ENCODE measurements around the gene CPLANE1.

The CPLANE1 gene

DNA sequence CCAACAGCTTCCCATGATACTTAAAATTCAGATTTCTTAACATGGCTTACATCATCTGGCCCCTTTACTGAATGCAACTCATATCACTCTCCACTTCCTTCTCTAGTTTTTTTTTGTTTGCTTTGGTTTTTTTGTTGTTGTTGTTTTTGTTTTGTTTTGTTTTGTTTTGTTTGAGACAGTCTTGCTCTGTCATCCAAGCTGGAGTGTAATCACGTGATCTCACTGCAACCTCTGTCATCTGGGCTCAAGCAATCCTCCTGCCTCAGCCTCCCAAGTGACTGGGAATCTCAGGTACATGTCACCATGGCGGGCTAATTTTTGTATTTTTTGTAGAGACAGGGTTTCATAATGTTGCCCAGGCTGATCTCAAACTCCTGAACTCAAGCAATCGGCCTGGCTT lies 41.4 kb downstream of the CPLANE1 start:
- no peak for TF ChIP-seq POLR2AphosphoS5 (IDR thresholded peaks at IDR 0.05; ENCODE audit: low read depth, low read length)
- TF ChIP-seq SIN3A (IDR thresholded peaks at IDR 0.05; ENCODE audit: borderline replicate concordance, insufficient read depth, low read length), result no peak
- no peak for TF ChIP-seq TAF1 (IDR thresholded peaks at IDR 0.05; ENCODE audit: borderline replicate concordance, insufficient read depth, low read length)
- no peak for TF ChIP-seq FOXP2 (optimal IDR thresholded peaks at IDR 0.05; ENCODE audit: borderline replicate concordance, extremely low read depth, extremely low read length, insufficient read depth)
- TF ChIP-seq, protein P1, sequence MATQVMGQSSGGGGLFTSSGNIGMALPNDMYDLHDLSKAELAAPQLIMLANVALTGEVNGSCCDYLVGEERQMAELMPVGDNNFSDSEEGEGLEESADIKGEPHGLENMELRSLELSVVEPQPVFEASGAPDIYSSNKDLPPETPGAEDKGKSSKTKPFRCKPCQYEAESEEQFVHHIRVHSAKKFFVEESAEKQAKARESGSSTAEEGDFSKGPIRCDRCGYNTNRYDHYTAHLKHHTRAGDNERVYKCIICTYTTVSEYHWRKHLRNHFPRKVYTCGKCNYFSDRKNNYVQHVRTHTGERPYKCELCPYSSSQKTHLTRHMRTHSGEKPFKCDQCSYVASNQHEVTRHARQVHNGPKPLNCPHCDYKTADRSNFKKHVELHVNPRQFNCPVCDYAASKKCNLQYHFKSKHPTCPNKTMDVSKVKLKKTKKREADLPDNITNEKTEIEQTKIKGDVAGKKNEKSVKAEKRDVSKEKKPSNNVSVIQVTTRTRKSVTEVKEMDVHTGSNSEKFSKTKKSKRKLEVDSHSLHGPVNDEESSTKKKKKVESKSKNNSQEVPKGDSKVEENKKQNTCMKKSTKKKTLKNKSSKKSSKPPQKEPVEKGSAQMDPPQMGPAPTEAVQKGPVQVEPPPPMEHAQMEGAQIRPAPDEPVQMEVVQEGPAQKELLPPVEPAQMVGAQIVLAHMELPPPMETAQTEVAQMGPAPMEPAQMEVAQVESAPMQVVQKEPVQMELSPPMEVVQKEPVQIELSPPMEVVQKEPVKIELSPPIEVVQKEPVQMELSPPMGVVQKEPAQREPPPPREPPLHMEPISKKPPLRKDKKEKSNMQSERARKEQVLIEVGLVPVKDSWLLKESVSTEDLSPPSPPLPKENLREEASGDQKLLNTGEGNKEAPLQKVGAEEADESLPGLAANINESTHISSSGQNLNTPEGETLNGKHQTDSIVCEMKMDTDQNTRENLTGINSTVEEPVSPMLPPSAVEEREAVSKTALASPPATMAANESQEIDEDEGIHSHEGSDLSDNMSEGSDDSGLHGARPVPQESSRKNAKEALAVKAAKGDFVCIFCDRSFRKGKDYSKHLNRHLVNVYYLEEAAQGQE (IDR thresholded peaks at IDR 0.05; ENCODE audit: insufficient read depth in 1 of 2, low read depth in 2 of 2, low read length in 2 of 2), result no peak

DNA sequence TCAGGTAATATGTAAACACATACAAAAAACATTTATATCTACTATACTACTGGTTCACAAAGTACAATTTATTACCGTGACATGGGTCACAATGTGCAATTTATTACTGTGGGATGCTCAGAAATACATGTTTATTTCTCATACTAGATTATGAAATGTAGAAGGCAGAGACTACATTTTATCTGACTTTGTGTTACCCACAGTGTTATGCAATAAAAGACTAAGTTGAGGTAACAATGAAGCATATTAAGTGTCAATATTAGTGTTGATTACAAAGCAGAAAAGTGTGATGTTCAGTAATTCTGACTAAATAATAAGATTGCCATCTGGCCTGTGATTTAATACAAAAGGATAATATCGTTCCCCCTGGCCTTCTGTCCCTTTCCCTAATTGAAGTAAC lies 42.4 kb downstream of the CPLANE1 start:
- no peak for TF ChIP-seq SIN3A (IDR thresholded peaks at IDR 0.05; ENCODE audit: borderline replicate concordance, insufficient read depth, low read length)
- TF ChIP-seq POLR2AphosphoS5 (IDR thresholded peaks at IDR 0.05; ENCODE audit: low read depth, low read length), result no peak
- TF ChIP-seq FOXP2 (optimal IDR thresholded peaks at IDR 0.05; ENCODE audit: borderline replicate concordance, extremely low read depth, extremely low read length, insufficient read depth), result no peak
- TF ChIP-seq TAF1 (IDR thresholded peaks at IDR 0.05; ENCODE audit: borderline replicate concordance, insufficient read depth, low read length), result no peak
- TF ChIP-seq, protein P1 (IDR thresholded peaks at IDR 0.05; ENCODE audit: insufficient read depth in 1 of 2, low read depth in 2 of 2, low read length in 2 of 2), result no peak

DNA sequence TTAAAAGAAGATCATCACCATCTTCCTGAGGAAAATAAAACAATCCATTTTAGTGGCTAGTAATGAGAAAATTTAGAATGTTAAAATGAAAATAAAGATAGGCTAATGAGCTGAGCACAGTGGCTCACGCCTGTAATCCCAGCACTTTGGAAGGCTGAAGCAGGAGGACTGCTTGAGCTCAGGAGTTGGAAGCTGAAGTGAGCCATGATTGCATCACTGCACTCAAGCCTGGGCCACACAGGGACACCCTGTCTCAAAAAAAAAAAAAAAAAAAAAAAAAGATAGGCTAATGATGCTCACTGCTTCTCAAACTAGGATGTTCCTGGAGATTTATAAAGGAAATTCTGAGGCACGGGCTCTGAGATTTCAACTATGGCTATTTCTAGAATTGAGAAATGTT lies 50.3 kb downstream of the CPLANE1 start:
- TF ChIP-seq POLR2AphosphoS5 (IDR thresholded peaks at IDR 0.05; ENCODE audit: low read depth, low read length), result no peak

DNA sequence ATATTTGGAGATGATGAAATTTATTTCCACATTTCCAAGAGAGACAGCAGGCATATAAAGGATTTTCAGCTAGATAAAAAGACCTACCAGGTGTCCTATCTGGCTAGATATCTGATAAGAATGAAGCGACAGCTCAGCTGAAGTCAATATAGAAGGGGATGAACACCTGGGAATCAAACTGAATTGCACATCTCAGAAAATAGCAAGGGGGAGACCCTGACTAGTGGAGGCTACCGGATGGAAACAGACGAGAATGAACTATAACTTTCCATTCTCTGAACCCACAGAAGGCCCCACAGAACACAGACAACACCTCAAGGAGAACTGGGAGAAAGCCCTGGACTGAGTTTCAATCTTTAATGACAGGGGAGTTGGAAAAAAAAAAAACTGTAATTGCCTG lies 51.1 kb downstream of the CPLANE1 start:
- TF ChIP-seq POLR2AphosphoS5 (IDR thresholded peaks at IDR 0.05; ENCODE audit: low read depth, low read length) (no peak), FOXP2 (optimal IDR thresholded peaks at IDR 0.05; ENCODE audit: borderline replicate concordance, extremely low read depth, extremely low read length, insufficient read depth) (no peak), SIN3A (IDR thresholded peaks at IDR 0.05; ENCODE audit: borderline replicate concordance, insufficient read depth, low read length) (no peak), TAF1 (IDR thresholded peaks at IDR 0.05; ENCODE audit: borderline replicate concordance, insufficient read depth, low read length) (no peak)
- TF ChIP-seq, protein P1 (IDR thresholded peaks at IDR 0.05; ENCODE audit: insufficient read depth in 1 of 2, low read depth in 2 of 2, low read length in 2 of 2), result no peak

DNA sequence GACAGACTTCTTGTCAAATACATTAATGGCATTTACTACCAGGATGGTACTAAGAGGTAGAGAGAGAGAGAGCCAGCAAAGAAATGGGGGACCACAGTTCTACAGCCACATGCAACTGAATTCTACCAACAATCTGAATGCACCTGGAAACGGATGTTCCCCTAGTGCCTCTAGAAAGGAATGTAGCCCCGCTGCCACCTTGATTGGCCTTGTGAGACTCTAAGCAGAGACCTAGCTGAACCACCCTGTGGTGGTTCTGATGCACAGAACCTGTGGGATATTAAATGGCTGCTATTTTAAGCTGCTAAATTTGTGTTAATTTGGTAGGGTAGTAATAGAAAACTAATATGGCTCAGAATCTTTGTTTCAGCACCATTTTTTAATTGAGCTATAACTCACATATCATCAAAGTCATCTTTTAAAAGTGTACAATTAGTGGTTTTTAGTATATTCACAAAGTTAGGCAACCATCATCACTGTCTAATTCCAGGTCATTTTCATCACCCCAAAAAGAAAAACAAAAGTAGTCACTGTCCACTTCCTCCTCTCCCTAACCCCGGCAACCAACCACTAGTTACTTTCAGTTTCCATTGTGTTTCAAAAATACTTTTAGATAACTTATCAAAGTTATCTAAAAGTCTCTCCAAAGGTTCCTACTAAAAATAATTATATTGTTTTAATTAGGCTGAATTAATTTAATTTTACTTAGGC lies 51.7 kb downstream of the CPLANE1 start:
- TF ChIP-seq SIN3A (IDR thresholded peaks at IDR 0.05; ENCODE audit: borderline replicate concordance, insufficient read depth, low read length) (no peak), POLR2AphosphoS5 (IDR thresholded peaks at IDR 0.05; ENCODE audit: low read depth, low read length) (no peak), TAF1 (IDR thresholded peaks at IDR 0.05; ENCODE audit: borderline replicate concordance, insufficient read depth, low read length) (no peak), FOXP2 (optimal IDR thresholded peaks at IDR 0.05; ENCODE audit: borderline replicate concordance, extremely low read depth, extremely low read length, insufficient read depth) (no peak)
- TF ChIP-seq, protein P1 (IDR thresholded peaks at IDR 0.05; ENCODE audit: insufficient read depth in 1 of 2, low read depth in 2 of 2, low read length in 2 of 2), result no peak

All from PFSK-1 (cell line).